B cell (primary cell): ENCODE results near the gene PGA4. TPM values are rescaled to one million over a fixed set of nuclear protein-coding genes. Genes with fewer than 3 reads are reported as not detected.

Source experiments
- ATAC-seq: fragments of 200-7000 bp; cut with Tn5 transposase; one replicate; pipeline ENCODE4 v1.10.0; 2021; ENCODE audit warnings: low read depth, mild to moderate bottlenecking, moderate number of reproducible peaks, moderate library complexity
- CTCF ChIA-PET: fragments of 350-600 bp; sonication (Branson Sonifier 250); formaldehyde crosslinking; loops from one replicate; lab custom pipeline; 2021; ENCODE audit warnings: antibody characterized with exemption, inconsistent platforms; lab: Charles Lee
- POLR2A ChIA-PET: fragments of 350-600 bp; sonication (Branson Sonifier 250); formaldehyde crosslinking; loops from one replicate; lab custom pipeline; 2021; ENCODE audit warnings: antibody characterized with exemption; lab: Charles Lee
- DNase-seq: peaks from one replicate; pipeline ENCODE4 v3.0.0; 2013
- H2AFZ ChIP-seq: 2 replicates; pipeline ENCODE4 v1.6.1; 2012; ENCODE audit warnings: mild to moderate bottlenecking, low read depth, low read length; ENCODE audit not compliant: insufficient read depth, poor library complexity, severe bottlenecking
- H3K27ac ChIP-seq, 2 donors: 1 replicate in 1 of 2; 2 replicates in 1 of 2; pipeline ENCODE4 v1.5.1; 2012 to 2013; ENCODE audit warnings: low read length in 2 of 2, mild to moderate bottlenecking in 2 of 2, moderate library complexity in 1 of 2
- H3K27me3 ChIP-seq, 4 experiments: fragments of 200-600 bp in 1 of 4; sonication (generic) in 1 of 4; replicated peaks in 1 of 4; 1 replicate in 2 of 4; 2 replicates in 2 of 4; pipeline versions ENCODE4 v1.6.1 to v1.7.0; 2013 to 2016; ENCODE audit warnings: low read length in 3 of 4, mild to moderate bottlenecking in 2 of 4, mixed read lengths in 1 of 4, moderate library complexity in 1 of 4; ENCODE audit not compliant: insufficient read depth in 4 of 4, control insufficient read depth in 3 of 4; ENCODE audit errors: control extremely low read depth in 1 of 4
- H3K36me3 ChIP-seq, 2 experiments: replicated peaks in 1 of 2; 1 replicate in 1 of 2; 2 replicates in 1 of 2; pipeline versions ENCODE4 v1.6.1 to v1.7.1; 2013; ENCODE audit warnings: low read length in 1 of 2; ENCODE audit not compliant: insufficient read depth in 2 of 2, control insufficient read depth in 1 of 2; ENCODE audit errors: control extremely low read depth in 1 of 2, extremely low read depth in 1 of 2
- H3K4me1 ChIP-seq, 2 donors: fragments of 200-600 bp in 1 of 2; sonication (generic) in 1 of 2; 1 replicate in 1 of 2; 2 replicates in 1 of 2; pipeline versions ENCODE4 v1.5.1 to v1.6.1; 2013 to 2017; ENCODE audit warnings: low read length in 2 of 2; ENCODE audit not compliant: control insufficient read depth in 2 of 2, insufficient read depth in 2 of 2
- H3K4me2 ChIP-seq: replicated peaks from 2 replicates; pipeline ENCODE3; 2012; ENCODE audit warnings: mild to moderate bottlenecking, low read depth, low read length; ENCODE audit not compliant: poor library complexity, severe bottlenecking
- H3K4me3 ChIP-seq, 5 experiments: fragments of 200-600 bp in 1 of 5; sonication (generic) in 1 of 5; 1 replicate in 3 of 5; 2 replicates in 2 of 5; pipeline versions ENCODE4 v1.5.1 to v1.7.0; 2011 to 2016; ENCODE audit warnings: low read length in 4 of 5, mild to moderate bottlenecking in 4 of 5, low read depth in 2 of 5, control low read depth in 1 of 5, moderate library complexity in 1 of 5; ENCODE audit not compliant: insufficient read depth in 1 of 5; ENCODE audit errors: control extremely low read depth in 1 of 5, extremely low read depth in 1 of 5
- H3K79me2 ChIP-seq: fragments of 200-600 bp; sonication (generic); one replicate; pipeline ENCODE4 v1.6.0; 2016; ENCODE audit warnings: low read length; ENCODE audit not compliant: control insufficient read depth, insufficient read depth
- H3K9ac ChIP-seq: fragments of 200-600 bp; sonication (generic); 2 replicates; pipeline ENCODE4 v1.6.1; 2017; ENCODE audit warnings: mild to moderate bottlenecking, low read length, moderate library complexity
- H3K9me3 ChIP-seq, 3 donors: one replicate each; pipeline versions ENCODE4 v1.6.1 to v1.7.1; 2013; ENCODE audit warnings: low read length in 2 of 3; ENCODE audit not compliant: control insufficient read depth in 2 of 3, insufficient read depth in 1 of 3; ENCODE audit errors: control extremely low read depth in 1 of 3
- H4K20me1 ChIP-seq: 2 replicates; pipeline ENCODE4 v1.6.0; 2012; ENCODE audit warnings: mild to moderate bottlenecking, low read length; ENCODE audit not compliant: insufficient read depth, control insufficient read depth, poor library complexity, severe bottlenecking
- H3K27ac Mint-ChIP-seq: one replicate; pipeline ENCODE4 v1.8.0; 2021; ENCODE audit warnings: mixed read lengths
- H3K27me3 Mint-ChIP-seq: one replicate; pipeline ENCODE4 v1.8.0; 2021; ENCODE audit warnings: mixed read lengths
- H3K4me1 Mint-ChIP-seq: one replicate; pipeline ENCODE4 v1.8.0; 2021; ENCODE audit warnings: mixed read lengths
- H3K4me3 Mint-ChIP-seq: one replicate; pipeline ENCODE4 v1.8.0; 2021; ENCODE audit warnings: mixed read lengths
- H3K9me3 Mint-ChIP-seq: one replicate; pipeline ENCODE4 v1.8.0; 2022; ENCODE audit warnings: mixed read lengths; ENCODE audit not compliant: insufficient read depth
- EZH2 ChIP-seq: IDR thresholded peaks from 2 replicates; pipeline ENCODE4 v1.6.1; 2012; ENCODE audit warnings: borderline replicate concordance, low read depth, mild to moderate bottlenecking, moderate library complexity, low read length; ENCODE audit not compliant: insufficient read depth, poor library complexity, severe bottlenecking
- WGBS: methylation state at CpG from one replicate; pipeline ENCODE4 v1.1.5; 2013; ENCODE audit warnings: missing lambda C conversion rate; ENCODE audit not compliant: insufficient coverage; 5-methylcytosine and 5-hydroxymethylcytosine counted together
- intact Hi-C: fragments of 100-400 bp; cut with micrococcal nuclease; formaldehyde crosslinking; loops from one replicate; pipeline ENCODE4 v1.10.0; 2022
- polyA plus RNA-seq: library from polyadenylated mRNA; depleted of rRNA; stranded (reverse); fragments of >200 nt; gene quantifications from 2 replicates; pipeline ENCODE4 v1.2.3, GENCODE V29; 2012
- total RNA-seq, 2 donors: library from RNA; stranded (reverse); fragments of 120-200 nt in 1 of 2; gene quantifications; 1 replicate in 1 of 2; 2 replicates in 1 of 2; pipeline versions ENCODE4 v1.2.3 to v1.2.4, GENCODE V29; 2013 to 2022
- TF ChIP-seq, protein P1 (sequence below): fragments of 200-600 bp; IDR thresholded peaks from one replicate; pipeline ENCODE4 v1.8.0; 2022; ENCODE audit warnings: antibody characterized with exemption, mild to moderate bottlenecking

Gene PGA4
- total and polyA plus RNA-seq, 2 donors (not counting 1 experiment from before 2014, with no cell fraction given): not detected

DNA sequence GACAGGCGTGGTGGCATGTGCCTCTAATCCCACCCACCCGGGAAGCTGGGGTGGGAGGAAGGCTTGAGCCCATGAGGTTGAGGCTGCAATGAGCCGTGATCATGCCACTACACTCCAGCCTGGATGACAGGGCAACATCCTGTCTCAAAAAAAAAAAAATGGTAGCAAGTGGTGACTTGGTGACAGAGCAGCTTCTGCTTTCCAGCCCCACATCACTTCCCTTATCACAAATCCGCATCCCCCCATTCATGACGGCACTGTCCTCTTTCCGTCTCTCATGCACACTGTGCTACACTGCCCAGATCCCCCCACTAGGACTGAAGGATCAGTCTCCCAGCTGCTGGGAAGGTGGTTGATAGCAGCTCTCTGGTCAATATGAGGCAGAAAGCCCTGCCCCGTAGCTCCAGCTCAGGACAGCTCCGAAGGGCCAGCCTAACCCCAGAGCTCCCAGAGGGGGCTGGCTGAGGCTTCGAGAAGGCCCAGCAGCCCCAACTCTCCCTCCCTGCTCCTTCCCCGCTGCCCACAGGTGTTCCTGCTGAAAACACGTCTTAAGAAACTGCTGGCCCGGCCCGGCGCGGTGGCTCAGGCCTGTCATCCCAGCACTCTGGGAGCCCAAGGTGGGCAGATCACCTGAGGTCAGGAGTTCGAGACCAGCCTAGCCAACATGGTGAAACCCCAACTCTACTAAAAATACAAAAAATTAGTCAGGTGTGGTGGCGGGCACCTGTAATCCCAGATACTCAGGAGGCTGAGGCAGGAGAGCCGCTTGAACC is 34.7 kb downstream of the PGA4 start:
- DNase-seq: no peak
- H3K27ac Mint-ChIP-seq: no peak overlapping the region
- no peak overlapping the region for H3K4me3 Mint-ChIP-seq
- no peaks in the 10 kb centered on the region for H3K79me2 ChIP-seq
- no peak overlapping the region for H2AFZ ChIP-seq
- H3K4me1 ChIP-seq: no peaks in the 10 kb centered on the region
- no peak overlapping the region for H3K4me3 ChIP-seq
- intact Hi-C loops: loop anchor here (10.0 kb wide), 1 partner anchor 128 kb away; no protein-coding TSS in a partner anchor
- no peak for ATAC-seq
- H3K4me1 Mint-ChIP-seq: no peaks in the 10 kb centered on the region
- no peaks in the 10 kb centered on the region for H3K27me3 ChIP-seq
- H3K9me3 Mint-ChIP-seq: no peaks in the 10 kb centered on the region
- no peaks in the 10 kb centered on the region for H4K20me1 ChIP-seq
- H3K4me2 ChIP-seq: no peak overlapping the region
- TF ChIP-seq EZH2: no peak
- TF ChIP-seq, protein P1, sequence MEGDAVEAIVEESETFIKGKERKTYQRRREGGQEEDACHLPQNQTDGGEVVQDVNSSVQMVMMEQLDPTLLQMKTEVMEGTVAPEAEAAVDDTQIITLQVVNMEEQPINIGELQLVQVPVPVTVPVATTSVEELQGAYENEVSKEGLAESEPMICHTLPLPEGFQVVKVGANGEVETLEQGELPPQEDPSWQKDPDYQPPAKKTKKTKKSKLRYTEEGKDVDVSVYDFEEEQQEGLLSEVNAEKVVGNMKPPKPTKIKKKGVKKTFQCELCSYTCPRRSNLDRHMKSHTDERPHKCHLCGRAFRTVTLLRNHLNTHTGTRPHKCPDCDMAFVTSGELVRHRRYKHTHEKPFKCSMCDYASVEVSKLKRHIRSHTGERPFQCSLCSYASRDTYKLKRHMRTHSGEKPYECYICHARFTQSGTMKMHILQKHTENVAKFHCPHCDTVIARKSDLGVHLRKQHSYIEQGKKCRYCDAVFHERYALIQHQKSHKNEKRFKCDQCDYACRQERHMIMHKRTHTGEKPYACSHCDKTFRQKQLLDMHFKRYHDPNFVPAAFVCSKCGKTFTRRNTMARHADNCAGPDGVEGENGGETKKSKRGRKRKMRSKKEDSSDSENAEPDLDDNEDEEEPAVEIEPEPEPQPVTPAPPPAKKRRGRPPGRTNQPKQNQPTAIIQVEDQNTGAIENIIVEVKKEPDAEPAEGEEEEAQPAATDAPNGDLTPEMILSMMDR: no peak
- H3K27ac ChIP-seq: no peak overlapping the region
- H3K9me3 ChIP-seq: no peaks in the 10 kb centered on the region
- no peak overlapping the region for H3K9ac ChIP-seq
- ChIA-PET POLR2A (no interaction called here), CTCF (interaction anchor here (0.6 kb wide), 1 partner anchor 125 kb away, joined by 3 read pairs; no protein-coding TSS in a partner anchor)
- H3K36me3 ChIP-seq: no peaks in the 10 kb centered on the region
- WGBS: 91% methylated on average over 15 of the region's 18 CpGs
- no peaks in the 10 kb centered on the region for H3K27me3 Mint-ChIP-seq

- intact Hi-C loops: loop anchor here (10.0 kb wide), 1 partner anchor 126 kb away; no protein-coding TSS in a partner anchor
Measured at GRCh38 chr11:61258546-61258945, 36.4 kb downstream of the PGA4 start.

More at GRCh38 chr11:61258546-61258945, 36.4 kb downstream of the PGA4 start:
- no peaks in the 10 kb centered on the region for H4K20me1 ChIP-seq
- 94% methylated on average over 8 of the region's 9 CpGs for WGBS
- no peak overlapping the region for H3K4me3 ChIP-seq
- H3K9ac ChIP-seq: no peak overlapping the region
- TF ChIP-seq, protein P1: no peak
- TF ChIP-seq EZH2: no peak
- H3K27me3 ChIP-seq: no peaks in the 10 kb centered on the region
- no peaks in the 10 kb centered on the region for H3K36me3 ChIP-seq
- H3K79me2 ChIP-seq: no peaks in the 10 kb centered on the region
- CTCF ChIA-PET: no interaction called here
- H3K4me3 Mint-ChIP-seq: no peak overlapping the region
- H3K9me3 Mint-ChIP-seq: no peaks in the 10 kb centered on the region
- no peak overlapping the region for H2AFZ ChIP-seq
- no peaks in the 10 kb centered on the region for H3K9me3 ChIP-seq
- no peak overlapping the region for H3K27ac ChIP-seq
- POLR2A ChIA-PET: no interaction called here
- DNase-seq (no peak), ATAC-seq (no peak)
- no peak overlapping the region for H3K27ac Mint-ChIP-seq
- no peaks in the 10 kb centered on the region for H3K4me1 ChIP-seq
- H3K4me1 Mint-ChIP-seq: no peaks in the 10 kb centered on the region
- H3K27me3 Mint-ChIP-seq: no peaks in the 10 kb centered on the region
- no peak overlapping the region for H3K4me2 ChIP-seq
